Activated CD4-positive, alpha-beta T cell treated with anti-CD3 and anti-CD28 coated beads for 24 hours (primary cell): ENCODE results near the gene DIP2C.
"Not testable (repeated sequence)": the region's sequence is repeated elsewhere in the genome, so short reads cannot be mapped to it uniquely, and the experiment has no call there.

Source experiments
- DNase-seq, 2 donors: peaks; one replicate each; pipeline ENCODE4 v3.0.0-alpha.2; 2020; ENCODE audit warnings: low read depth in 2 of 2

Gene DIP2C

GRCh38 chr10:451021-451471 is 238.4 kb downstream of the DIP2C start:
- peak; percentile 25 to 28 for DNase-seq

DNA sequence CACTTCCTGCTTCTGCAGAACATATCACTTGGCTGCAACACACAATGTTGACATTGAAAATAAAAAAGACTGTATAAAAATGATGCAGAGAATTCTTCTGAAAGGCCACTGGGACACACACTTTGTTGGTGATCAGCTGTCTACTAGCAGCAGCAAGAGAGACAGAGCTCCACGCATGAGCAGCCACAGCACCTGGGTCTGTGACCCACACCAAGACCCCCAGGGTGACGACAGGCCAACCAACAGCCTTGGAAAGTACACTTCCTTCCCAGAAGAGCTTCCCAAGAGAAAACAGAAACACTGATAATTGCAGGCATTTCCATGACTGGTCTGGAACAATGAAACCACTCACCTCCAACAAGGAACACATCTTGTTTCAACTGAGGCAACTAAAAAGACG is 239.0 kb downstream of the DIP2C start:
- DNase-seq: no peak

- DNase-seq: not testable (repeated sequence)
Measured at GRCh38 chr10:449331-449730, 240.1 kb downstream of the DIP2C start.

DNA sequence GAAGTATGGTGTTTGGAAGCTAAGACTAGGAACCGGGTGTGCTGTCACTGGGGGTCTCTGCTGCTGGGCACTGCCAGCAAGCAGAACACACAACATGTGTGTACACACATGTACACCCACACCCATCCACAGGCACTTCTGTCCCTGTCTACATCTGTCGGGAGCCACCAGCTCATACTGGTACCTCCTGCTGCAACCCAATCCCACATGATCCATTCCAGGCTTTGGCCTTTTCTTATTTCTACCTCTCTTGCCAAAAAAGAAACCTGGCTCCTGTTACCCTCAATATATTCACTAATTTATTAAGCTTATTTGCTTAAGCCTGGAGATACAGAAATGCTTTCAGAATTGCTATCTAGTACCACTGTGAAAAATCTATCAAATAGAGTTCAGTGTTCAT is 246.0 kb downstream of the DIP2C start:
- no peak for DNase-seq

- DNase-seq: no peak
Measured at GRCh38 chr10:442209-442608, 247.3 kb downstream of the DIP2C start.

- DNase-seq: no peak
Measured at GRCh38 chr10:441659-442058, 247.8 kb downstream of the DIP2C start.

DNA sequence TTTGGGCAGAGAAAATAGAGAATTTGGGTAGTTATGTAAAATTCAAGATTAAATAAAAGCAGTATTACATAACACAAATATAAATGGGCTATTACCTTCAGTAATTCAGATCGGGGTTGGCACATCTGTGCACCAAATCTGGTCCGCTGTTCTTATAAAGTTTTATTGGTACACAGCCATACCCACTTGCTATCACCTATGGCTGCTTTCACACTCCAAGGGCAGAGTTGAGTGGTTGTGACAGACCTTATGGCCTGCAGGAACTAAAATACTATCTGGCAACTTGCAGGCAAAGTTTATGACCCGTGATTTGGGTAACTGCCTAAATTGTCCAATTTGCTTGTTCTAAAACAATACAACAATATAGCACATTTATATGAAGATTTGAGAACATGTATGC is 249.3 kb downstream of the DIP2C start:
- no peak for DNase-seq

- DNase-seq: no peak
Measured at GRCh38 chr10:437698-438490, 251.6 kb downstream of the DIP2C start.

DNA sequence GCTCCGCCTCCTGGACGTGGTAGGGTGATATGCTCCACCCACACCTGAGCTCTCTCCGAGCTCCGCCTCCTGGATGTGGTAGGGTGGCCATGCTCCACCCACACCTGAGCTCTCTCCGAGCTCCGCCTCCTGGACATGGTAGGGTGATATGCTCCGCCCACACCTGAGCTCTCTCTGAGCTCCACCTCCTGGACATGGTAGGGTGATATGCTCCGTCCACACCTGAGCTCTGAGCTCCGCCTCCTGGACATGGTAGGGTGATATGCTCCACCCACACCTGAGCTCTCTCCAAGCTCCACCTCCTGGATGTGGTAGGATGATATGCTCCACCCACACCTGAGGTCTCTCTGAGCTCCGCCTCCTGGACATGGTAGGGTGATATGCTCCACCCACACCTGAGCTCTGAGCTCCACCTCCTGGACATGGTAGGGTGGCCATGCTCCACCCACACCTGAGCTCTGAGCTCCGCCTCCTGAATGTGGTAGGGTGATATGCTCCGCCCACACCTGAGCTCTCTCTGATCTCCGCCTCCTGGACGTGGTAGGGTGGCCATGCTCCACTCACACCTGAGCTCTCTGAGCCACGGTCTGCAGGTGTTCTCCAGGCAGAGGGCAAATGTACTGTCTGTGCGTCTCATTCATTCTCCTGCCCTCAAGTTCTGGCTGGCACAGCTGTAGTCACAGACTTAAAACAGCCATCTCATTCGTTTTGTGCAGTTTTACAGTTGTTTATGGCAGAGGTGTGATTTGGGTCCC is 252.4 kb downstream of the DIP2C start:
- DNase-seq: no peak

GRCh38 chr10:436013-436697 is 253.3 kb downstream of the DIP2C start:
- DNase-seq: no peak

DNA sequence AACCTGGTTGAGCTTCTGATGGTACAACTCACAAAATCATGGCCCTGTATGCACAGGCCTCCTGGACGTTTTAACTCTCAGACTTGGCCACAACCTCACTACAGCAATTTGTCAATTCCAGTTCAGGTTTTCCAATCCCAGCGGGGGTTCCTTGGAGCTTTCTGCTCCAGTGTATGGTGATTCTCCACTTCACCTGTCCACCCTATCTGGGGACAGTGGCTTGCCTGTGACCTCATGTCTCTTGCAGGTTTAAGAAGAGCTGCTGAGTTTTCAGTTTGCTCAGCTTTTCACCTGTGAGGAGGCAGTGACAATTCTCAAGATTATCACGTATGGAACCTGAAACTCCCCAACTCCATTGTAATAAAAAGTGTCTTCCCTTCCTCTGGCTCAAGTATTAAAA is 254.1 kb downstream of the DIP2C start:
- no peak for DNase-seq

GRCh38 chr10:429696-430095 is 259.8 kb downstream of the DIP2C start:
- DNase-seq: no peak

- no peak for DNase-seq
Measured at GRCh38 chr10:427761-428519, 261.5 kb downstream of the DIP2C start.

DNA sequence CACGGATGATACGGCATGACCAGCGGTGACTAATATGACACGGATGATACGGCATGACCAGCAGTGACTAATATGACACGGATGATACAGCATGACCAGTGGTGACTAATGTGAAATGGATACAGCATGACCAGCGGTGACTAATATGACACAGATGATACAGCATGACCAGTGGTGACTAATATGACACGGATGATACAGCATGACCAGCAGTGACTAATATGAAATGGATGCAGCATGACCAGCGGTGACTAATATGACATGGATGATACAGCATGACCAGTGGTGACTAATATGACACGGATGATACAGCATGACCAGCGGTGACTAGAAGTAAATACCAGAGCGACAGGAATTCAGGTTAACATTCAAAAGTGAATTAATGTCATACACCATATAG is 264.1 kb downstream of the DIP2C start:
- not testable (repeated sequence) for DNase-seq

DNA sequence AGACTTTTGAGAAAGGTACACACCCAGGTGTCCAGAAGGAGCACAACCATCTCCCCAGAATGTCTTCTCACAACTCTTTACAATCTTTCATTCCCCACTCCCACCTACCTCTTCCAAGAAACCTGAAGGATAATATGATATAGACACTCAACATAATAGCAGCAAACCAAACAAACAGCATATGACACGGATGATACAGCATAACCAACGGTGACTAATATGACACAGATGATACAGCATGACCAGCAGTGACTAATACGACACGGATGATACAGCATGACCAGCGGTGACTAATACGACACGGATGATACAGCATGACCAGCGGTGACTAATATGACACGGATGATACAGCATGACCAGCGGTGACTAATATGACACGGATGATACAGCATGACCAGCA is 264.7 kb downstream of the DIP2C start:
- DNase-seq: not testable (repeated sequence)

DNA sequence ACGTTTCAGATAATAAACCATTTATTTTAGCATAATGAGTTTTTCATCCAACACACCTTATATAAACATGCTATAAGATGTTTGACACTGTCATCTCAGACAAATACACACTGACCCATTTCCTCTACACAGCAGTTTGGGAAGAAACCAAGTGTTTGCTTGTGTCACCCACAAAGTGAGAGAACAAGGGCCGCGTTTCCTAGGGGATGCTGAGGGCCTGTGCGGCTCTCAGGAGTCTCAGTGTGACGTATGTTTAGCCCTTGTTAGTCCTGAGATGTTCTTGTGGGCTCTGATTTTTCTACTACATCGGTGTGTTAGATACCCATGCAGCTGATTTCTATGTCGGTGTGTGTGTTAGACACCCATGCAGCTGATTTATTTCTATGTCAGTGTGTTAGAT is 266.3 kb downstream of the DIP2C start:
- no peak for DNase-seq

DNA sequence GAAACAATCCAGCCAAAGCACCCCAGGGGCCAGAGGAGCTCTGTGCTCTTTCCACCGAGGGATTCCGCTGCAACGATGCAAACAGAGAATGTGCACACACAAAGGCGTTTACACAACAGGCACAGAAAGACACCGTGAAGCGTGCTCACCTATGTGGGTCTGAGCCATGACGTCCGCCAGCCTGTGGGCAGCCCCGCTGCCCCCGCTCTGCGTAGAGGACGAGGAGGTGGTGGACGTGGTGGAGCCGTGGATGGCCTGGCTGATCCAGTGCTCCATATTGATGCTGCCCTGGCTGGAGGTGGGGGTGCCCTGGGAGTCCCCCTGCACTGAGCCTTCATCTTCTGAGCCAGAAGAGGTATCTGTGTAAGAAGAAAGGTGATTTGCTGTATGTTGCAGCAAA is 266.8 kb downstream of the DIP2C start:
- DNase-seq: no peak

DNA sequence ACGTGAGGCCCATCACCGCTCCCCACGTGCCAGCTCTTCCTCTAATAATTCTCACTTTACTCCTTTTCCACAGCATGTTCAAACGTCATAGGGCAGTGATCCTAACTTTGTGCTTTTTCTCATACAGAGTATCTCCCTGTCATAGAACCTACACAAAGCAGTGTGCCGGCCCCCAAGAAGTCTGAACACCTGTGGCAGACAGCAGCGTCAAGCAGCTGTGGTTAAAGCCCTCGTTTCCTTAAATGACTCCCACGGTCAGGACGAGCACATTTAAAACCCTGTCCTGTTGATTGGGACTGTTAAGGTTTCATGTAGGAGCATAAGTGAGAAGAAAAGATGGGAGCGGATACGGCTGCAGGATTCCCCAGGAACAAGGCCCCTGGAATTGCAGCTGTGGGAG is 267.2 kb downstream of the DIP2C start:
- no peak for DNase-seq

DNA sequence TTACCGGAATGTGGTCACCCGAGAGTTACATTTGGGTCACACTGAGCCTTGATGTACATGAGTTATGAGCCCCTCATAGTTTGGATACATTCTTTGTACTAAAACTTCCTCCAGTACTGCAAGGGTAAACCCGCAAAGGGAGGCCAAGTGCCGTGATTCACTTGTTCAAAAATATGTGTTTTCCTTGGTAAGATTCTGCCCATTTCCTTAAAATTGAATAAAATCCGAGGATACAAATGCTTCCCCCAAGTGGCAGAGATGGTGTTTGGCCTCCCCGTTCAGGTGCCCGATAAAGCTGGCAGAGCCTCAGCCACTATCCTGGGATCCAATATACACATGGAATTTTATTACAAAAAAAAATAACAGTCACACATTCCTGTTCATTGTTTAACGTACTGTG is 268.3 kb downstream of the DIP2C start:
- no peak for DNase-seq

GRCh38 chr10:420154-421121 is 269.0 kb downstream of the DIP2C start:
- no peak for DNase-seq

- no peak for DNase-seq
Measured at GRCh38 chr10:418894-419293, 270.6 kb downstream of the DIP2C start.
